Activated T-cell treated with anti-CD3 and anti-CD28 coated beads, Interleukin-2, amount 50 U/mL, for 4 hours (primary cell): ENCODE measurements around the gene CTNNBL1. TPM values are rescaled to one million over a fixed set of nuclear protein-coding genes. Genes with fewer than 3 reads are reported as not detected.
A peak's percentile ranks its signal among the peaks of the same experiment; 100 is the strongest.
"Not testable (repeated sequence)": the region's sequence is repeated elsewhere in the genome, so short reads cannot be mapped to it uniquely, and the experiment has no call there.

Experiments used
- ATAC-seq, 2 donors: fragments of 200-7000 bp; cut with Tn5 transposase; one replicate each; pipeline ENCODE4 v1.10.0; 2021
- DNase-seq: peaks from one replicate; pipeline ENCODE4 v3.0.0-alpha.2; 2020
- H3K27me3 Mint-ChIP-seq: one replicate; pipeline ENCODE4 v1.8.0; 2021; ENCODE audit warnings: low read depth, mixed read lengths
- H3K36me3 Mint-ChIP-seq: one replicate; pipeline ENCODE4 v1.8.0; 2022; ENCODE audit warnings: mixed read lengths; ENCODE audit not compliant: insufficient read depth
- H3K4me1 Mint-ChIP-seq: one replicate; pipeline ENCODE4 v1.8.0; 2021; ENCODE audit warnings: low read depth, mixed read lengths
- H3K4me3 Mint-ChIP-seq: one replicate; pipeline ENCODE4 v1.8.0; 2021; ENCODE audit warnings: mild to moderate bottlenecking, moderate library complexity, mixed read lengths
- H3K9me3 Mint-ChIP-seq: one replicate; pipeline ENCODE4 v1.8.0; 2021; ENCODE audit warnings: mixed read lengths
- total RNA-seq, 3 donors: library from RNA; stranded (reverse); gene quantifications; one replicate each; pipeline ENCODE4 v1.2.1, GENCODE V29; 2021

The CTNNBL1 gene
- total RNA-seq, 3 donors from 2014 or later: 107 to 115 (median 110) TPM

DNA sequence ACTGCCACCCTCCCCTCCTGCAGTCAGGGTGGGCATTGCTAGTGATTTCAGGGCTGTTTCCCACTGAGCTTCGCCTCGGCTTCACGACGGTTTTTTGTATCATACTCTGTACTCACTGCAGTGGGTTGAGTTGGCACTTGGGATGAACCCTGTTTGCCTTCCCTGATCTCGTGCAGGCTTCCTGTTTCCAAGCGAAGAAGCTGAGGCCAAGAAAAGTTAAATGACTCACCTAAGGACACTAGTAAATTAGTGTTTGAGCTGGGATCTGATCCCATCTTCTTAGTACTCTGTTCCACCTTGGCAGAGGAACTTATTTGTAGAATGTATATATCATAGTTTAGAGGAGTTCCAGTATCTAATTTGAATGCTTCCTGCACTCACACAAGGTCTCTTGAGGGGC is 158.8 kb downstream of the CTNNBL1 start:
- no peaks in the 10 kb centered on the region for H3K27me3 Mint-ChIP-seq
- DNase-seq (no peak), ATAC-seq (no peak)
- H3K36me3 Mint-ChIP-seq: peaks cover 41% of the 10 kb centered on the region
- no peaks in the 10 kb centered on the region for H3K9me3 Mint-ChIP-seq
- no peak overlapping the region for H3K4me3 Mint-ChIP-seq
- H3K4me1 Mint-ChIP-seq: no peaks in the 10 kb centered on the region

DNA sequence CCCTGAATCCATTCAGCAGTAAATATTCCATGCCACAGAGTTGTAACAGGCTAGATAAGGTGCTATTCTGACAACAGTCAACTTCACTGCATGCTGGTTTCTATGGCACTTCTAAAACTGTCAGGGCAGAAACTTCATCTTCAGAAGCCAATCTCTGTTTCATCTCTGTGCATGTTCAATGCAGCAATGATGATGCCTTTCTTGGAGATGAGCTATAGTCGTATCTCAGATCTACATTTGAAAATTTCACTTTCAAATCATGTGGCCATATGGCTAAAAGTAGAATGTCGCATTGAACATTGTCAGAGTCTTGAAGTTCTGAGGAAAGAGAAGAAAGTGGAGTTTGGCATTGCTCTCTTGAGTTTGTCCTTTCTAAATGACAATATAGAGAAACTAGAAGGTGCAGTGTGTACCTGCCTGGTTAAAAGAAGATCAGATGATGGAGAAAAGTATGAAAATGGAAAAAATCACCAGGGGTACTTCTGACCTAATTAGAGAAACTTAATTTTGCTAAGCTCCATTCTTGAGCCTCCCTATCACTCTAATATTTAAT is 160.1 kb downstream of the CTNNBL1 start:
- Mint-ChIP-seq H3K9me3 (no peaks in the 10 kb centered on the region), H3K36me3 (peaks cover 39% of the 10 kb centered on the region), H3K27me3 (no peaks in the 10 kb centered on the region), H3K4me3 (no peak overlapping the region), H3K4me1 (no peaks in the 10 kb centered on the region)
- ATAC-seq: peak in 1 of 2 donors; percentile 53
- no peak for DNase-seq

DNA sequence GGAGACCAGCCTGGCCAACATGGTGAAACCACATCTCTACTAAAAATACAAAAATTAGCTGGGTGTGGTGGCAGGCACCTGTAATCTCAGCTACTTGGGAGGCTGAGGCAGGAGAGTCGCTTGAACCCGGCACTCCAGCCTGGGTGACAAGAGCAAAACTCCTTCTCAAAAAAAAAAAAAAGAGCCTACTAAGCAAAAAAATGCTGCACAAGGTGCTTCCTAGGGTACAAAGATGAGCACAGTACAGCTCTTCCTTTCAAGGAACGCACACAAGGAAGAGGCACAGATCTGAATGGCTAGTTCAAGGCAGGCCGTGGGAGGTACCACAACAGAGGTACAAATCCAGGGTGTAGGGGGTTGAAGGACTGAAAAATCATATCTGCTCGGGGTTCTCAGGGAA is 162.2 kb downstream of the CTNNBL1 start:
- ATAC-seq, DNase-seq, H3K4me1 Mint-ChIP-seq, H3K27me3 Mint-ChIP-seq, H3K4me3 Mint-ChIP-seq, H3K9me3 Mint-ChIP-seq: not testable (repeated sequence)
- peaks cover 37% of the 10 kb centered on the region for H3K36me3 Mint-ChIP-seq

DNA sequence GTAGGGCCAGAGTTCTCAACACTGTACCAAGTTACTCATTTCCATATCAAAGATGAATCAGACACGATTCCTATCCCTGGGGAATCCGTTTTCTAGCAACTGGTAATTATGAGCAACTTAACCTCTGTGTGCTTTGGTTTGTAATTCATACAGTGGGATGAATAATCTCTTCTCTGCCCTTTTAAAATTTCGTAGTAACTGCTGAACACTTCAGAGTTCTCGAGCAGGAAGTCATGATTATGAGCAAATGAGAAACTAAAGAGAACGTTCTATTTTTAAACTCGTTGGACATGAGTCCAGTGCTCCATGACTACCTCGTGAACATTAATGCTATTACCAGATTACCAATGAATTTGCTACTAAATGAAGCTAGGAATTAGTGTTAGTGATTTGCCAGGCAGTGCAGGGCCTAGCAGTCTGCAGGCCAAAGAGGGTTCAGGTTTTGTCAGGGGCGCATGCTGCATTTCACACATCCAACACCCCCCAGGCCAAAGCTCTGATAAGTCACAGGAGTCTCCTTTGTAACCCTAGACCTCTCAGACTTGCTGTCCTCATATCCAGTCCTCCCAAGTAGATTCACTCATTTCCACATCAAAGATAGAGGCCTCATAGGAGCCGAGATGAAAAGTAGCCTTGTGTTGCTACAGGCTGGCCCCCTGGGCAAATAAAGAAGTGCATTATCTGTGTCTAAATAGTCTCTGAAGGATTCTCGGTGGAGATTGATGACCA is 163.3 kb downstream of the CTNNBL1 start:
- Mint-ChIP-seq H3K36me3 (peaks cover 42% of the 10 kb centered on the region), H3K4me1 (no peaks in the 10 kb centered on the region), H3K4me3 (no peak overlapping the region), H3K9me3 (no peaks in the 10 kb centered on the region), H3K27me3 (no peaks in the 10 kb centered on the region)
- ATAC-seq (no peak), DNase-seq (no peak)

DNA sequence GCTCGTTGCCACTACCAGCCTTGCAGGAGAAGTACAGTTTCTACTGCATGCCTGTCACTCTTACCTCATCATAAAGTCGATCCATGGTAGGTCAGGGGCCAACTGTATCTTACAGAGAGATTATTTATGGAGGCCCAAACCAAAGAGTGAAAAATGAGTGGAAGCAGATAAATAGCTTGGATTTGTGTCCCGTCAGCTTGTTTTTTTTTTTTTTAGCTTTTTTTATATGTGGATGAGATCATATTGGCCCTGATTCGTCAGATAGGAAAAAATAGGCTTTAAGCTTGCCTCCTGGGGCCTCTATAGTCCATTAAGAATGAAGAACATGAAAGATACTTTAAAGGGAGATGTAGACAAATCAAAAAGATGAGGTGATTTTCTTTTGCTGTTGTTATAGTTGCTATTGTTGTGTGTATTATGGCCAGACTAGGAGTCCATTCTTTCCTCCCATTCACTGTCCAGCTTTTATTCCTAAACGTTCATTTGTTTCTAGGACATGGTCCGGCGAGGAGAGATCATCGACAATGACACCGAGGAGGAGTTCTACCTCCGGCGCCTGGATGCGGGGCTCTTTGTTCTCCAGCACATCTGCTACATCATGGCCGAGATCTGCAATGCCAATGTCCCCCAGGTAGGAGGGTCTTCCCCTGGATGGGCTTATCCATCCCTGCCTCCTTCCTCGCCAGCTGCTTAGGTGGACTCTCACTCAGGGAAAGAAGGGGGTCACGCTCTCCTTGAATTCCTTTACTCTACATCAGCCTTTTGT is 165.8 kb downstream of the CTNNBL1 start:
- Mint-ChIP-seq H3K4me1 (no peaks in the 10 kb centered on the region), H3K36me3 (peaks cover 49% of the 10 kb centered on the region), H3K4me3 (no peak overlapping the region), H3K27me3 (no peaks in the 10 kb centered on the region), H3K9me3 (no peaks in the 10 kb centered on the region)
- DNase-seq: no peak
- ATAC-seq: no peak

DNA sequence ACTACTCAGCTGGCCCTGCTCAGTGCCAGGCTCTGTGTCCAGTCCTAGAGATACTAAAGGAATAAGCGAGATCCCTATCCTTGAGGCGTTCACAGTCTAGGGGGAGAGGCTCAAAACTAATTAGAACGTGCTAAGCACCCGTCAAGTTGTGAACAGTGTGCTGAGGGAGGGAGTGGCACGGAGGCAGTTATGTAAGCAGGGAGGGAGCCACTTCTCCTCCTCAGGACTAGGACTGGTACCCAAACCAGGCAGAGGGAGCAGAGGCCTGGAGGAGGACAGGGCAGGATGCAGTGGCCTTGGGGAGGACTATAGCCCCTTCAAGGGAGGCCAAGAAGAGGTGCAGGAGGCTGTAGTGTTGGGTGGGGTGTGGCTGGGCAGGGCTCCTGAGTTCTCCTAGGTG is 169.5 kb downstream of the CTNNBL1 start:
- Mint-ChIP-seq H3K4me1 (no peaks in the 10 kb centered on the region), H3K4me3 (no peak overlapping the region), H3K9me3 (no peaks in the 10 kb centered on the region), H3K36me3 (peaks cover 44% of the 10 kb centered on the region), H3K27me3 (no peaks in the 10 kb centered on the region)
- ATAC-seq (no peak), DNase-seq (no peak)

DNA sequence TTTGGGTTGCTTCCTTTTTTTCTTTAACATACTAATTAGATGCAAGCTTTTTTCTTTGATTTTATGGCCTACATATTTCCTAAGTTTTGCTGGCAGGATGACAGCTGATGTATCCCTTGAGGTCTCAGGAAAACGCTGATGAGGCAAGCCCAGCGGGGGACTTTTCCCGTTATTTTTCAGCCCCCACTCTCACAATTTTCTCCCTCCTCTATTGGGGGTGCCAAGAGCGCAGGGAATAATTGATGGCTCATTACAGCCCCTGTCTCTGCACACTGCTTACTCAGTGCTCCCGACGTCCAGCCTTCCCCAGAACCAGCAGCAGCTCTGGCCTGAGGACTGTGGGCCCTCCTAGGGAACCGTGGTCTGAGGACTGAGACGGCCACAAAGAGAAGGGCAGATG is 170.5 kb downstream of the CTNNBL1 start:
- H3K36me3 Mint-ChIP-seq: peaks cover 40% of the 10 kb centered on the region
- ATAC-seq (no peak), DNase-seq (no peak)
- H3K4me3 Mint-ChIP-seq: no peak overlapping the region
- no peaks in the 10 kb centered on the region for H3K9me3 Mint-ChIP-seq
- no peaks in the 10 kb centered on the region for H3K27me3 Mint-ChIP-seq
- H3K4me1 Mint-ChIP-seq: no peaks in the 10 kb centered on the region

DNA sequence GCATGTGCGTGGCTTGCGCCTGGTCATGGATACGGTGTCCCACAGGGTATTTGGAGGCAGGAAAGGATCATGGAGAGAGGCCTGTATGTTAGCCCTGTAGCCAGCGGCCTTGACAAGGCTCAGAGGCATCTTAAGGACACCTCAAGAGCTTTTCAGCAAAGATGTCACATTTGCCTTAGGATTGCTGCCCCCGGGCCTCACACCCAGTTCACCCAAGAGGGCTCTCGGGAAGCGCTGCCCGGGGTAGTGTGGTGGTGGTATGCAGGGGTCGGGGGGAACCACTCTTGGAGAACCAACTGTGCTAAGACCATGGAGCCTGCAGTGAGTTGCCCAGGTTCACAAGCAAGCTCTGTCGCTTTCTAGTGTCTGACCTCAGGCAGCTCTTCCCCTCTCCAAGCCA is 172.2 kb downstream of the CTNNBL1 start:
- peaks cover 45% of the 10 kb centered on the region for H3K36me3 Mint-ChIP-seq

DNA sequence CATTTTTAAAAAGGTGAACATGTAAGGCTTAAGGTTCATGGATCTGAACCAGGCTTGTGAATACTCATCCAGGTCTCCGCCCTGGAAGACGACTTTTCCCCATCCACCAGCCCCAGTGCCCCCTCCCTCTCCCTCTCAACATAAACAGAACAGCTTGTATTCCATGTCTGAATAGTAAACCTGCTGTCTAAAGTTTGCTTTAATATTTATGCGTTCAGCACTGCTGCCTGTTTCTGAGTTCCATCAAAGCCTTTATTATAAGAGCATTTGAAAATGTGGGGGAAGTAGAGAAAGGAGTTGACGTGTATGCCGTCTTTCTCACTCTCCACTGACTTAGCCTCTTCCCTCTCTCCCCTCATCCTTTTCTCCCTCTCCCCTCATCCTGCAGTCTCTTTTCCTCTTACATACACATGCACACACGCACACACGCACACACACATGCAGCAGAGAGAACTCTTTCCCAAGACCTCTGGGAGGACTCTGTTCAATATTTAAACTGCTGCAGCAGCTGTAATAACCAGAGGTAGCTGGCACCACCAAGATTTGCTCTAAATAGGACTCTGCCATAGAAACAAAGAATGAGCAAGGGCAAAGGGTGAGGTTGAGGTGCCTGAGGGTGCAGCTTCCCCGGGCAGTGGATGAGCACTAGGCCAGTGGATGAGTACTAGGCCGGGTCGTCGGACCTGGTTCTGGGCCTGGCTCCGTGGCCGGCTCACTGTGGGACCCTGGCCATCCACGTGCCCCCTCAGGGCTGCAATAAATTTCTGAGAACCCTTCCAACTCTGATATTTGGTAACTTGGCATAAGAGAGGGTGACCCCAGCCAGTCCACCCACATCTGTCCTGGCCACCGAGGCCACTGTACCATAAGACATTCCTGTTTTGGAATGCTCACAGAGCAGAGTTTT is 173.7 kb downstream of the CTNNBL1 start:
- no peak overlapping the region for H3K4me3 Mint-ChIP-seq
- ATAC-seq (no peak), DNase-seq (no peak)
- peaks cover 41% of the 10 kb centered on the region for H3K36me3 Mint-ChIP-seq
- no peaks in the 10 kb centered on the region for H3K27me3 Mint-ChIP-seq
- no peaks in the 10 kb centered on the region for H3K4me1 Mint-ChIP-seq
- H3K9me3 Mint-ChIP-seq: no peaks in the 10 kb centered on the region

More for the DNA sequence above, 172.2 kb downstream of the CTNNBL1 start:
- Mint-ChIP-seq H3K4me1 (no peaks in the 10 kb centered on the region), H3K27me3 (no peaks in the 10 kb centered on the region), H3K4me3 (no peak overlapping the region), H3K9me3 (no peaks in the 10 kb centered on the region)
- ATAC-seq: no peak
- no peak for DNase-seq

DNA sequence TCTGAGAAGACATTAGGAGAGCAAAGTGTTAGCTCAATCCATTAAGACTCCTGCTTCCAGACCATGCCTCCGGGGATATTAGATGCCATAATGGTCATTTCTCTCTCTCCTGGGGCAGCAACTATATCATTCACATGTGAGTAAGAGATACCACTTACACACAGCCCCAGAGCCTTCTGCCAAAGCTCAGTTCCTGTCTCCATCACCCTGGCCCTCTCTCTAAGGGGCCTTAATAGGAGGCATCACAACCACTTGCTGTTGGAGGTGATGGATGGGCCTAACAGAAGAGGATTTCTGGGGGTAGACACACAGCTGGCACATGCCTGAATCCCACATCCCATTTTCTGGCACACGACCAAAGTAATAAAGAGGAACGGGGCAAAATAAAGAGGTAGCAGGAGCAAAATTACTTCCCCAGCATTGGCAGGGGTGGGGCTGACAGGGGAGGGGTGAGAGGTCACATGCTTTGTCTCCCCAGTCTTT is 175.1 kb downstream of the CTNNBL1 start:
- no peaks in the 10 kb centered on the region for H3K4me1 Mint-ChIP-seq
- no peaks in the 10 kb centered on the region for H3K9me3 Mint-ChIP-seq
- DNase-seq: no peak
- no peak for ATAC-seq
- H3K4me3 Mint-ChIP-seq: no peak overlapping the region
- H3K36me3 Mint-ChIP-seq: peaks cover 36% of the 10 kb centered on the region
- no peaks in the 10 kb centered on the region for H3K27me3 Mint-ChIP-seq

DNA sequence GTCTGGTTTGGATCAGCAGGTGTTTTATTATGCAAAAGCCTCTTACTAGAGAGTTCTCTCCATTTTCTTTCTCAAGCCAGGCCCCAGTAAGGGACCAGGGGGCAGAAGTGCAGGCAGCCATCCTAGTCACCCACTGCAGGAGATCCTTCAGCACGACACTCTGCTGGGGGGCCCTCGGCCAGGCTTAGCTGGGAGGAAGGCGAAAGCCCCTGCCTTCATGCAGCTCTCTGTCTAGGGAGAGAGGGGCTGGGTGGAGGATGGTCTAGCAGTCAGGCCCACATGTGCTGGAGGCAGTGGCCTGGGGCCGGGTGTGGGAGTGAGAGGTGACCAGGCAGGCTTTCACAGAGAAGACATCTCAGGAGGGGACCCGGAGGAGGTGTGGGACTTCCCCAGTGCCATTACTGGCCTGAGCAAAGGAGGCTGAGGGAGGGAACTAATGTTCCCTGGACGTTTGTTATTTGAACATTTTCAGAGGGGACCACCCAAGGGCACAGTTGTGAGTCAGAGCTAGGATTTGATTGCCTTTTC is 175.6 kb downstream of the CTNNBL1 start:
- ATAC-seq (no peak), DNase-seq (no peak)
- Mint-ChIP-seq H3K36me3 (peaks cover 38% of the 10 kb centered on the region), H3K9me3 (no peaks in the 10 kb centered on the region), H3K27me3 (no peaks in the 10 kb centered on the region), H3K4me1 (no peaks in the 10 kb centered on the region), H3K4me3 (no peak overlapping the region)

DNA sequence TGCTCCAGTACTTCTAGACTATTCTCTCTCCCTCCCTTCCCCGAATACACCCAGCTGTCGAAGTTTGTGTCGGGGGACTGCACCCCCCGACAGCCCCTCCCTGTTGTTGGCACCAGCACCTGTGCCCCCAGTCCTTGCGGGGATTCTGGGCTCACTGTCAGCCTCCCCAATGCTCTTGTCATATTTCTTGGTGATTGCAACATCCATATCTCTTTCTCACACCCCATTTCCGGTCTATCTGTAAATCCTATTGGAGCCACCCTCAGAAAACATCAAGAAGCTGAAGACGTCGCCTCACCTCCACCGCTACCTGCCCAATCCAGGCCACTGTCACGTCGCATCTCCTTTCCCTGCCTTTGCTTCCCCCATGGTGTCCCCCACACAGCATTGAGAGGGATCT is 176.5 kb downstream of the CTNNBL1 start:
- H3K27me3 Mint-ChIP-seq: no peaks in the 10 kb centered on the region
- no peak overlapping the region for H3K4me3 Mint-ChIP-seq
- H3K4me1 Mint-ChIP-seq: no peaks in the 10 kb centered on the region
- DNase-seq (no peak), ATAC-seq (no peak)
- H3K36me3 Mint-ChIP-seq: peaks cover 35% of the 10 kb centered on the region
- H3K9me3 Mint-ChIP-seq: no peaks in the 10 kb centered on the region

DNA sequence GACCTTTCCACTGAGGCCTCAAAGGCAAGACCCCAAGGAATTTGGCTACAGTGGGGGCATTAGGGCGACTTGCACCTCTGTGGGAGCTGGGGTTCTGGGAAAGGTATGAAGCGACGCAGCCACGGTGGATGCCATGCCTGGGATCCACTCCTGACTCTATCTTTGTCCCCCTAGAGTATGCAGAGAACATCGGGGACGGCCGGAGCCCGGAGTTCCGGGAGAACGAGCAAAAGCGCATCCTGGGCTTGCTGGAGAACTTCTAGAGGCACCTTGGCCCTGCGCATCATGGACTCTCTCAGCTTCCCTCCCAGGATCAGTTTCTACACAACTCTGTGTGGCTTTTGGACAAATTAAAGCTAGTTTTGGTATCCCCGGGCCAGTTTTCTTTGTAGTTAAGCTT is 177.9 kb downstream of the CTNNBL1 start:
- H3K36me3 Mint-ChIP-seq: peaks cover 33% of the 10 kb centered on the region
- H3K4me3 Mint-ChIP-seq: no peak overlapping the region
- no peak for DNase-seq
- no peaks in the 10 kb centered on the region for H3K9me3 Mint-ChIP-seq
- no peak for ATAC-seq
- H3K27me3 Mint-ChIP-seq: no peaks in the 10 kb centered on the region
- no peaks in the 10 kb centered on the region for H3K4me1 Mint-ChIP-seq

DNA sequence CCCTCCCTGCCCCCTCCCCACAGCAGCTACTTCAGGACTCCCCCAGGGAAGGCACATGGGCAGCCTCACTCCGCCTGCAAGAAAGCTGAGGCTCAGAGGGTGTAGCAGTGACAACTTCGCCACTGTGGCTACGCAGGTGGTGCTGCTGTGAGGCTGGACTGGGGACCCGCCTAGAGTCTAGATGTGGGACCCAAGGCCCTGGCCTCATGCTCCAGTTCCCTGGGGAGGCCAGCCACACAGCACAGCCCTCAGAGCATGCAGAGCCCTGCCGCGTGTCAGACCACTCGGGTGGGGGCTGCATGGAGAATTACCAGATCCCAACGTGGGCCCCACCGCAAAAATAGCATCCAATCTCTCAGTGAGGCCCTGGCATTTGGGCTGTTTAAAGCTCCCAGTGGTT is 178.3 kb downstream of the CTNNBL1 start:
- Mint-ChIP-seq H3K4me3 (no peak overlapping the region), H3K4me1 (no peaks in the 10 kb centered on the region), H3K36me3 (peaks cover 32% of the 10 kb centered on the region), H3K9me3 (no peaks in the 10 kb centered on the region), H3K27me3 (no peaks in the 10 kb centered on the region)
- DNase-seq: no peak
- no peak for ATAC-seq
